ENCODE results near the gene FRAS1. TPM values are rescaled to one million over a fixed set of nuclear protein-coding genes. Genes with fewer than 3 reads are reported as not detected.

FRAS1 gene
- polyA plus RNA-seq, 2 of the 4 experiments (the other 2 are of a cell fraction): 2.3 to 5.8 TPM

GRCh38 chr4:78377555-78377954 lies 320.4 kb downstream of the FRAS1 start:
- Histone ChIP-seq H3K4me3 (no peak overlapping the region), H3K4me1 (peaks cover 12% of the 10 kb centered on the region; the same call in 2 of the 3 replicates), H3K4me2 (no peak overlapping the region), H3K9me3 (no peaks in the 10 kb centered on the region), H3K27ac (no peak overlapping the region)
- ATAC-seq (no peak), DNase-seq (ENCODE audit: low read depth in 1 of 2, low spot score in 1 of 2) (no peak), FAIRE-seq (no peak)
- TF ChIP-seq CBX2 (IDR thresholded peaks at IDR 0.05; ENCODE audit: borderline replicate concordance, low read depth): no peak
- TF ChIP-seq EHF (CRISPR knock-in tag; IDR thresholded peaks at IDR 0.05): no peak
- TF ChIP-seq, protein P1, sequence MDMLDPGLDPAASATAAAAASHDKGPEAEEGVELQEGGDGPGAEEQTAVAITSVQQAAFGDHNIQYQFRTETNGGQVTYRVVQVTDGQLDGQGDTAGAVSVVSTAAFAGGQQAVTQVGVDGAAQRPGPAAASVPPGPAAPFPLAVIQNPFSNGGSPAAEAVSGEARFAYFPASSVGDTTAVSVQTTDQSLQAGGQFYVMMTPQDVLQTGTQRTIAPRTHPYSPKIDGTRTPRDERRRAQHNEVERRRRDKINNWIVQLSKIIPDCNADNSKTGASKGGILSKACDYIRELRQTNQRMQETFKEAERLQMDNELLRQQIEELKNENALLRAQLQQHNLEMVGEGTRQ (IDR thresholded peaks at IDR 0.05): no peak
- no peak for TF ChIP-seq HOXB5 (CRISPR knock-in tag; IDR thresholded peaks at IDR 0.05)
- POLR2A ChIA-PET: no interaction called here
- CTCF ChIA-PET: no interaction called here
- WGBS (ENCODE audit: missing lambda C conversion rate): 65% methylated on average over 2 of the region's 2 CpGs

DNA sequence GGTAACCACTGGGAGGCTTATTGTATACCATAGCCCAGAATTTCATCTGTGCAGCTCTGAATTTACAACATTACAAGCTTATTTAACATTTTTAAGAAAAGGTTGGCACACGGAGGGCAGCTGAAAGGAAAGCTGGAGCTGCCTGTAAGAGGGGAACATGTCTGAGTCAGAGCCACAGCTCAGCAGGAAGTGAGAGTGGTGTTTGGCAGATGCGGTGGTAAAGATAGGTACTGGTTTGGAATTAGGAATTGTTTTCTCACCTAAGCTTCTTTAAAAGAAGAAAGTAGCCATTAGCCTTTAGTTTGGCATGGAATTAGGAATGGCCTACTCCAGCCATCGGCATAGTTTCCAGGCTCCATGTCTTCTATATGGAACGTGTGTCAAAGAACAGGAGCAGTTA lies 321.9 kb downstream of the FRAS1 start:
- no peak overlapping the region for H3K27ac ChIP-seq
- no peaks in the 10 kb centered on the region for H3K9me3 ChIP-seq
- ATAC-seq (no peak), FAIRE-seq (no peak), DNase-seq (ENCODE audit: low read depth in 1 of 2, low spot score in 1 of 2) (no peak)
- H3K4me1 ChIP-seq: peaks cover 12% of the 10 kb centered on the region; the same call in 2 of the 3 replicates
- WGBS (ENCODE audit: missing lambda C conversion rate): 83% methylated on average over 4 of the region's 4 CpGs
- no peak overlapping the region for H3K4me2 ChIP-seq
- no peak overlapping the region for H3K4me3 ChIP-seq
- ChIA-PET POLR2A (no interaction called here), CTCF (no interaction called here)
- TF ChIP-seq BCL3 (IDR thresholded peaks at IDR 0.05) (no peak), HES2 (IDR thresholded peaks at IDR 0.05) (no peak), CBX8 (IDR thresholded peaks at IDR 0.05) (no peak), HOXB5 (CRISPR knock-in tag; IDR thresholded peaks at IDR 0.05) (no peak), FOSB (CRISPR knock-in tag; IDR thresholded peaks at IDR 0.05) (no peak), PBX3 (IDR thresholded peaks at IDR 0.05) (no peak), MAFK (IDR thresholded peaks at IDR 0.05; ENCODE audit: partially characterized antibody) (no peak), SREBF2 (IDR thresholded peaks at IDR 0.05) (no peak), EHMT2 (IDR thresholded peaks at IDR 0.05; ENCODE audit: low read depth) (no peak), FOSL2 (IDR thresholded peaks at IDR 0.05) (no peak), FOSL2 (CRISPR knock-in tag; IDR thresholded peaks at IDR 0.05) (no peak), JUN (IDR thresholded peaks at IDR 0.05) (no peak), MAX (IDR thresholded peaks at IDR 0.05) (no peak), ZC3H11A (IDR thresholded peaks at IDR 0.05) (no peak), RNF2 (IDR thresholded peaks at IDR 0.05; ENCODE audit: borderline replicate concordance, low read depth) (no peak), KDM1A (IDR thresholded peaks at IDR 0.05; ENCODE audit: low read depth) (no peak), POLR2A (IDR thresholded peaks at IDR 0.05; ENCODE audit: low read length) (no peak), CHD4 (IDR thresholded peaks at IDR 0.05; ENCODE audit: borderline replicate concordance) (no peak), FOXS1 (CRISPR knock-in tag; IDR thresholded peaks at IDR 0.05) (no peak)

DNA sequence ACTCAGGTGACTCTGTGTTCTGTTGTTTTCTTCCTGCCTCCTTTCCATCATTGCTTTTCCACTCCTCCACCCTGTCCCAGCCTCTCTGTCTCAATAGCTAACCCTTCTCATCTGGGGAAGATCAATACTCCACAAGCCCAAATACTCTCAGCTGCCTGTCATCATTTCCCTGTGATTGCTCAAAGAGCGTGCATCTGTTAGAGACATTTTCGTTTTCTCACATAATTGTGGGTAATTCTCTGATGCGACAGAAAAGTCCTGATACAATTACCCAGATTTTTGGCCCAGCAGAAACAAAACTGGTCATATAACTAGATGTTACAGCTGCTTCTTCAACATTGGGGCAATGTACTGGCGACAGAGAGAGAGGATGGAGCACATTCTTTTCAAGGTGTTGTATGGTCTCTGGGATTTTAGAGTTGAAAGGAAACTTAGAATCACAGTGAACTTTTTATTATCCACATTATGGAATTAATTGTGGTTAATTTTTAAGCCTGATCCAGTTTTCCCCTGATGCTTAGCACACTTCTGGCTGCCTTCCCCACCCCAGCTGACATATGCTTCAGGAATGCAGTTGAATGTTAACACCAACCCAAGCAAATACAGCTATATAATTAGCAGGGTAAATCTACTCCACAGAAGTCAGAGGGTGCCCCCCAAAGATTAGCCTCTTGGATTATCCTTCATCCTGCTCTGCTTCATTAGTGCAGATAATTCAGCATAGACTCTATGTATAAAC lies 323.0 kb downstream of the FRAS1 start:
- ChIA-PET CTCF (interaction anchor here (0.6 kb wide), 1 partner anchor 139 kb away, joined by 3 read pairs; no protein-coding TSS in a partner anchor), POLR2A (no interaction called here)
- Histone ChIP-seq H3K27ac (no peak overlapping the region), H3K4me1 (peaks cover 12% of the 10 kb centered on the region; the same call in 2 of the 3 replicates), H3K4me3 (no peak overlapping the region), H3K9me3 (no peaks in the 10 kb centered on the region), H3K4me2 (peak overlapping the region; percentile 5; the same call in 2 of the 3 replicates)
- DNase-seq (ENCODE audit: low read depth in 1 of 2, low spot score in 1 of 2) (peak in 1 of 2 experiments; percentile 2), ATAC-seq (no peak), FAIRE-seq (no peak)
- TF ChIP-seq TFCP2L1 (CRISPR knock-in tag; IDR thresholded peaks at IDR 0.05): no peak
- TF ChIP-seq BCL3 (IDR thresholded peaks at IDR 0.05): no peak
- 57% methylated on average over 4 of the region's 4 CpGs for WGBS (ENCODE audit: missing lambda C conversion rate)
